Measurements from ENCODE around the gene MED13L.

Gene MED13L

GRCh38 chr12:116303066-116303465 is 25.6 kb upstream of the MED13L start:
- Histone ChIP-seq H3K27me3 (ENCODE audit: control insufficient read depth, insufficient read depth, low read length) (no peaks in the 10 kb centered on the region), H3K27ac (ENCODE audit: low read length) (no peak overlapping the region), H3K36me3 (ENCODE audit: control insufficient read depth, insufficient read depth, low read length) (no peaks in the 10 kb centered on the region), H3K4me3 (ENCODE audit: low read length) (no peak overlapping the region), H3K4me1 (ENCODE audit: control insufficient read depth, insufficient read depth, low read length) (no peaks in the 10 kb centered on the region; the same call in 1 of the 2 replicates), H3K9me3 (ENCODE audit: control insufficient read depth, insufficient read depth, low read length) (no peaks in the 10 kb centered on the region)
- no peak for DNase-seq (ENCODE audit: low read depth, low spot score)
- WGBS (ENCODE audit: insufficient coverage, insufficient read length) = no CpG with 5 or more reads among the region's 4 CpGs

- no peaks in the 10 kb centered on the region for H3K27me3 ChIP-seq (ENCODE audit: control insufficient read depth, insufficient read depth, low read length)
- H3K27ac ChIP-seq (ENCODE audit: low read length) = no peak overlapping the region
- no peak for DNase-seq (ENCODE audit: low read depth, low spot score)
- no peaks in the 10 kb centered on the region for H3K36me3 ChIP-seq (ENCODE audit: control insufficient read depth, insufficient read depth, low read length)
- H3K9me3 ChIP-seq (ENCODE audit: control insufficient read depth, insufficient read depth, low read length) = no peaks in the 10 kb centered on the region
- no CpG with 5 or more reads among the region's 23 CpGs for WGBS (ENCODE audit: insufficient coverage, insufficient read length)
- no peaks in the 10 kb centered on the region; the same call in 1 of the 2 replicates for H3K4me1 ChIP-seq (ENCODE audit: control insufficient read depth, insufficient read depth, low read length)
- H3K4me3 ChIP-seq (ENCODE audit: low read length) = no peak overlapping the region
Measured at GRCh38 chr12:116302166-116303058, 24.9 kb upstream of the MED13L start.

- Histone ChIP-seq H3K4me1 (ENCODE audit: control insufficient read depth, insufficient read depth, low read length) (no peaks in the 10 kb centered on the region; the same call in 1 of the 2 replicates), H3K27ac (ENCODE audit: low read length) (no peak overlapping the region), H3K36me3 (ENCODE audit: control insufficient read depth, insufficient read depth, low read length) (no peaks in the 10 kb centered on the region), H3K27me3 (ENCODE audit: control insufficient read depth, insufficient read depth, low read length) (no peaks in the 10 kb centered on the region), H3K9me3 (ENCODE audit: control insufficient read depth, insufficient read depth, low read length) (no peaks in the 10 kb centered on the region), H3K4me3 (ENCODE audit: low read length) (no peak overlapping the region)
- DNase-seq (ENCODE audit: low read depth, low spot score) = no peak
- no CpG with 5 or more reads among the region's 4 CpGs for WGBS (ENCODE audit: insufficient coverage, insufficient read length)
Measured at GRCh38 chr12:116301621-116302020, 24.1 kb upstream of the MED13L start.

- H3K4me3 ChIP-seq (ENCODE audit: low read length) = no peak overlapping the region
- no peak for DNase-seq (ENCODE audit: low read depth, low spot score)
- H3K36me3 ChIP-seq (ENCODE audit: control insufficient read depth, insufficient read depth, low read length) = no peaks in the 10 kb centered on the region
- H3K4me1 ChIP-seq (ENCODE audit: control insufficient read depth, insufficient read depth, low read length) = no peaks in the 10 kb centered on the region; the same call in 1 of the 2 replicates
- no CpG with 5 or more reads among the region's 9 CpGs for WGBS (ENCODE audit: insufficient coverage, insufficient read length)
- H3K9me3 ChIP-seq (ENCODE audit: control insufficient read depth, insufficient read depth, low read length) = no peaks in the 10 kb centered on the region
- H3K27me3 ChIP-seq (ENCODE audit: control insufficient read depth, insufficient read depth, low read length) = no peaks in the 10 kb centered on the region
- no peak overlapping the region for H3K27ac ChIP-seq (ENCODE audit: low read length)
Measured at GRCh38 chr12:116299665-116300328, 22.3 kb upstream of the MED13L start.

GRCh38 chr12:116299064-116299463 is 21.6 kb upstream of the MED13L start:
- DNase-seq (ENCODE audit: low read depth, low spot score) = no peak
- Histone ChIP-seq H3K27me3 (ENCODE audit: control insufficient read depth, insufficient read depth, low read length) (no peaks in the 10 kb centered on the region), H3K4me1 (ENCODE audit: control insufficient read depth, insufficient read depth, low read length) (no peaks in the 10 kb centered on the region; the same call in 1 of the 2 replicates), H3K36me3 (ENCODE audit: control insufficient read depth, insufficient read depth, low read length) (no peaks in the 10 kb centered on the region), H3K9me3 (ENCODE audit: control insufficient read depth, insufficient read depth, low read length) (no peaks in the 10 kb centered on the region), H3K27ac (ENCODE audit: low read length) (no peak overlapping the region), H3K4me3 (ENCODE audit: low read length) (no peak overlapping the region)
- WGBS (ENCODE audit: insufficient coverage, insufficient read length) = no CpG with 5 or more reads among the region's 2 CpGs

- Histone ChIP-seq H3K4me3 (ENCODE audit: low read length) (no peak overlapping the region), H3K27me3 (ENCODE audit: control insufficient read depth, insufficient read depth, low read length) (no peaks in the 10 kb centered on the region), H3K27ac (ENCODE audit: low read length) (no peak overlapping the region), H3K36me3 (ENCODE audit: control insufficient read depth, insufficient read depth, low read length) (no peaks in the 10 kb centered on the region), H3K9me3 (ENCODE audit: control insufficient read depth, insufficient read depth, low read length) (no peaks in the 10 kb centered on the region), H3K4me1 (ENCODE audit: control insufficient read depth, insufficient read depth, low read length) (no peaks in the 10 kb centered on the region; the same call in 1 of the 2 replicates)
- DNase-seq (ENCODE audit: low read depth, low spot score) = no peak
- no CpG with 5 or more reads among the region's 2 CpGs for WGBS (ENCODE audit: insufficient coverage, insufficient read length)
Measured at GRCh38 chr12:116298578-116298977, 21.1 kb upstream of the MED13L start.

GRCh38 chr12:116297224-116297834 is 19.8 kb upstream of the MED13L start:
- Histone ChIP-seq H3K4me1 (ENCODE audit: control insufficient read depth, insufficient read depth, low read length) (no peaks in the 10 kb centered on the region; the same call in 1 of the 2 replicates), H3K27ac (ENCODE audit: low read length) (no peak overlapping the region), H3K4me3 (ENCODE audit: low read length) (no peak overlapping the region), H3K9me3 (ENCODE audit: control insufficient read depth, insufficient read depth, low read length) (no peaks in the 10 kb centered on the region), H3K36me3 (ENCODE audit: control insufficient read depth, insufficient read depth, low read length) (no peaks in the 10 kb centered on the region), H3K27me3 (ENCODE audit: control insufficient read depth, insufficient read depth, low read length) (no peaks in the 10 kb centered on the region)
- WGBS (ENCODE audit: insufficient coverage, insufficient read length) = no CpG with 5 or more reads among the region's 3 CpGs
- no peak for DNase-seq (ENCODE audit: low read depth, low spot score)

GRCh38 chr12:116295327-116296263 is 18.1 kb upstream of the MED13L start:
- no peak for DNase-seq (ENCODE audit: low read depth, low spot score)
- H3K36me3 ChIP-seq (ENCODE audit: control insufficient read depth, insufficient read depth, low read length) = no peaks in the 10 kb centered on the region
- H3K4me1 ChIP-seq (ENCODE audit: control insufficient read depth, insufficient read depth, low read length) = no peaks in the 10 kb centered on the region; the same call in 1 of the 2 replicates
- no peaks in the 10 kb centered on the region for H3K9me3 ChIP-seq (ENCODE audit: control insufficient read depth, insufficient read depth, low read length)
- no peak overlapping the region for H3K27ac ChIP-seq (ENCODE audit: low read length)
- 96% methylated on average over 1 of the region's 4 CpGs for WGBS (ENCODE audit: insufficient coverage, insufficient read length)
- H3K4me3 ChIP-seq (ENCODE audit: low read length) = no peak overlapping the region
- no peaks in the 10 kb centered on the region for H3K27me3 ChIP-seq (ENCODE audit: control insufficient read depth, insufficient read depth, low read length)

- H3K27ac ChIP-seq (ENCODE audit: low read length) = no peak overlapping the region
- DNase-seq (ENCODE audit: low read depth, low spot score) = no peak
- no peaks in the 10 kb centered on the region for H3K27me3 ChIP-seq (ENCODE audit: control insufficient read depth, insufficient read depth, low read length)
- WGBS (ENCODE audit: insufficient coverage, insufficient read length) = no CpG with 5 or more reads among the region's 4 CpGs
- H3K36me3 ChIP-seq (ENCODE audit: control insufficient read depth, insufficient read depth, low read length) = no peaks in the 10 kb centered on the region
- H3K9me3 ChIP-seq (ENCODE audit: control insufficient read depth, insufficient read depth, low read length) = no peaks in the 10 kb centered on the region
- no peak overlapping the region for H3K4me3 ChIP-seq (ENCODE audit: low read length)
- no peaks in the 10 kb centered on the region; the same call in 1 of the 2 replicates for H3K4me1 ChIP-seq (ENCODE audit: control insufficient read depth, insufficient read depth, low read length)
Measured at GRCh38 chr12:116294454-116295165, 17.1 kb upstream of the MED13L start.

All from iPS DF 6.9 (cell line).